ENCODE data around the gene CDC14A. TPM values are rescaled to one million over a fixed set of nuclear protein-coding genes. Genes with fewer than 3 reads are reported as not detected.

Gene CDC14A
- total RNA-seq, 1 experiment from 2014 or later = 3.4 TPM

DNA sequence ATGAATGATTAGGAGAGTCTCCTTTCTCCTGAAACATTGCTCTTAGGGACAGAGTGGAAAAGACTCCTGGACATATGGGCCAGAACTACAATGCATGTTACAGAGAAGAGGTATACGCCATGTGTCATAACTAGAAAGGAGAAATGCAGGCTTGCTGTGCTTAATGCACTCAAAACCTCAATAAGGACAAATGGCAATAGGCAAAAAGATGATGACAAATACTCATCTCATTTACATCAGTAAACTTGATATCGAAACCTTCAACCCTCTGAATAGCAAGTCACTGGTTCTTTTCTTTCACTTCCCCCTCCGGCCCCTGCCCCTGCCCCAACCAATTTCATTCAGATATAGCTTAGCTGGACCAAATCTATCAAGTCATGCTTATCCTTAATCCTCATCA, 183.7 kb downstream of the CDC14A start:
- Histone ChIP-seq H3K4me1 (ENCODE audit: insufficient read depth, low read length) (peaks cover 9% of the 10 kb centered on the region), H4K20me1 (ENCODE audit: low read length) (no peaks in the 10 kb centered on the region), H2AFZ (ENCODE audit: low read length) (no peak overlapping the region), H3F3A (ENCODE audit: low read length, unreplicated experiment) (no peaks in the 10 kb centered on the region), H3K36me3 (ENCODE audit: low read depth, low read length) (no peaks in the 10 kb centered on the region), H3K9me3 (ENCODE audit: low read length) (no peaks in the 10 kb centered on the region), H3K4me2 (ENCODE audit: low read length) (no peak overlapping the region), H3K9ac (ENCODE audit: low read length) (no peak overlapping the region), H3K79me2 (ENCODE audit: low read length) (no peaks in the 10 kb centered on the region), H3K4me3 (ENCODE audit: low read length) (no peak overlapping the region), H3K27me3 (ENCODE audit: low read length) (peaks cover 35% of the 10 kb centered on the region), H3K9me2 (replicated peaks; ENCODE audit: low read length) (no peaks in the 10 kb centered on the region), H3K27ac (ENCODE audit: low read length) (no peak overlapping the region)
- intact Hi-C loops (cut with micrococcal nuclease) = no loop called here
- TF ChIP-seq EZH2phosphoT487 (IDR thresholded peaks at IDR 0.05; ENCODE audit: borderline replicate concordance, low read length) = no peak
- TF ChIP-seq, protein P1, sequence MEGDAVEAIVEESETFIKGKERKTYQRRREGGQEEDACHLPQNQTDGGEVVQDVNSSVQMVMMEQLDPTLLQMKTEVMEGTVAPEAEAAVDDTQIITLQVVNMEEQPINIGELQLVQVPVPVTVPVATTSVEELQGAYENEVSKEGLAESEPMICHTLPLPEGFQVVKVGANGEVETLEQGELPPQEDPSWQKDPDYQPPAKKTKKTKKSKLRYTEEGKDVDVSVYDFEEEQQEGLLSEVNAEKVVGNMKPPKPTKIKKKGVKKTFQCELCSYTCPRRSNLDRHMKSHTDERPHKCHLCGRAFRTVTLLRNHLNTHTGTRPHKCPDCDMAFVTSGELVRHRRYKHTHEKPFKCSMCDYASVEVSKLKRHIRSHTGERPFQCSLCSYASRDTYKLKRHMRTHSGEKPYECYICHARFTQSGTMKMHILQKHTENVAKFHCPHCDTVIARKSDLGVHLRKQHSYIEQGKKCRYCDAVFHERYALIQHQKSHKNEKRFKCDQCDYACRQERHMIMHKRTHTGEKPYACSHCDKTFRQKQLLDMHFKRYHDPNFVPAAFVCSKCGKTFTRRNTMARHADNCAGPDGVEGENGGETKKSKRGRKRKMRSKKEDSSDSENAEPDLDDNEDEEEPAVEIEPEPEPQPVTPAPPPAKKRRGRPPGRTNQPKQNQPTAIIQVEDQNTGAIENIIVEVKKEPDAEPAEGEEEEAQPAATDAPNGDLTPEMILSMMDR (conservative IDR thresholded peaks at IDR 0.05; ENCODE audit: low read depth, low read length) = no peak
- no peak for TF ChIP-seq EZH2 (IDR thresholded peaks at IDR 0.05; ENCODE audit: low read length, unreplicated experiment)
- DNase-seq (no peak), ATAC-seq (no peak)
- no TSS peak for BruUV-seq (replicated peaks)
- CTCF ChIA-PET = no interaction called here
- POLR2A ChIA-PET (ENCODE audit: unreplicated experiment) = no interaction called here

DNA sequence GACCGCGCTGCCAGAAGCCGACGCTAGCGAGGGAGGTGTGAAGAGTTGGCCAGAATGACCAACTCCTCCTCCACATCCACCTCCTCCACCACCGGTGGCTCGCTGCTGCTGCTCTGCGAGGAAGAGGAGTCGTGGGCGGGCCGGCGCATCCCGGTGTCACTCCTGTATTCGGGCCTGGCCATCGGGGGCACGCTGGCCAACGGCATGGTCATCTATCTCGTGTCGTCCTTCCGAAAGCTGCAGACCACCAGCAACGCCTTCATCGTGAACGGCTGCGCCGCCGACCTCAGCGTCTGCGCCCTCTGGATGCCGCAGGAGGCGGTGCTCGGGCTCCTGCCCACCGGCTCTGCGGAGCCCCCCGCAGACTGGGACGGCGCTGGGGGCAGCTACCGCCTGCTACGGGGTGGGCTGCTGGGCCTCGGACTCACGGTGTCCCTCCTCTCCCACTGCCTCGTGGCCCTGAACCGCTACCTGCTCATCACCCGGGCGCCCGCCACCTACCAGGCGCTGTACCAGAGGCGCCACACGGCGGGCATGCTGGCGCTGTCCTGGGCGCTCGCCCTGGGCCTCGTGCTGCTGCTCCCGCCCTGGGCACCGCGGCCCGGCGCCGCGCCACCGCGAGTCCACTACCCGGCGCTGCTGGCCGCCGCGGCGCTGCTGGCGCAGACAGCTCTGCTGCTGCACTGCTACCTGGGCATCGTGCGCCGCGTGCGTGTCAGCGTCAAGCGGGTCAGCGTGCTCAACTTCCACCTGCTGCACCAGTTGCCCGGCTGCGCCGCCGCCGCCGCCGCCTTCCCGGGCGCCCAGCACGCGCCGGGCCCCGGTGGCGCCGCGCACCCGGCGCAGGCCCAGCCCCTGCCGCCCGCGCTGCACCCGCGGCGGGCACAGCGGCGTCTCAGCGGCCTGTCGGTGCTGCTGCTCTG, 186.9 kb downstream of the CDC14A start:
- H3K79me2 ChIP-seq (ENCODE audit: low read length) = no peaks in the 10 kb centered on the region
- no peaks in the 10 kb centered on the region for H3K36me3 ChIP-seq (ENCODE audit: low read depth, low read length)
- no peaks in the 10 kb centered on the region for H4K20me1 ChIP-seq (ENCODE audit: low read length)
- H3K27ac ChIP-seq (ENCODE audit: low read length) = no peak overlapping the region
- no TSS peak for BruUV-seq (replicated peaks)
- TF ChIP-seq, protein P1 (conservative IDR thresholded peaks at IDR 0.05; ENCODE audit: low read depth, low read length) = no peak
- no peak for TF ChIP-seq EZH2phosphoT487 (IDR thresholded peaks at IDR 0.05; ENCODE audit: borderline replicate concordance, low read length)
- no peak for TF ChIP-seq EZH2 (IDR thresholded peaks at IDR 0.05; ENCODE audit: low read length, unreplicated experiment)
- no peaks in the 10 kb centered on the region for H3F3A ChIP-seq (ENCODE audit: low read length, unreplicated experiment)
- H3K4me1 ChIP-seq (ENCODE audit: insufficient read depth, low read length) = peaks cover 9% of the 10 kb centered on the region
- H2AFZ ChIP-seq (ENCODE audit: low read length) = peak overlapping the region; percentile 73
- H3K9me3 ChIP-seq (ENCODE audit: low read length) = no peaks in the 10 kb centered on the region
- DNase-seq (peak; percentile 45), ATAC-seq (peak; percentile 72)
- H3K4me3 ChIP-seq (ENCODE audit: low read length) = peak overlapping the region; percentile 58
- no peak overlapping the region for H3K9ac ChIP-seq (ENCODE audit: low read length)
- ChIA-PET CTCF (no interaction called here), POLR2A (ENCODE audit: unreplicated experiment) (no interaction called here)
- H3K27me3 ChIP-seq (ENCODE audit: low read length) = peaks cover 37% of the 10 kb centered on the region
- H3K4me2 ChIP-seq (ENCODE audit: low read length) = peak overlapping the region; percentile 82
- intact Hi-C loops (cut with micrococcal nuclease) = no loop called here
- H3K9me2 ChIP-seq (replicated peaks; ENCODE audit: low read length) = no peaks in the 10 kb centered on the region
